ENCODE data around the gene MAPRE2.

MAPRE2 gene

GRCh38 chr18:35050028-35050546, 8.9 kb downstream of the MAPRE2 start:
- no CpG with 5 or more reads among the region's 1 CpG for WGBS, 2 experiments (ENCODE audit: insufficient coverage in 2 of 2)
- peaks cover 13% of the 10 kb centered on the region for H3K4me1 ChIP-seq (ENCODE audit: control insufficient read depth, insufficient read depth, low read length, poor library complexity, severe bottlenecking)
- H3K36me3 ChIP-seq (ENCODE audit: control insufficient read depth, insufficient read depth, low read length): peaks cover 7% of the 10 kb centered on the region
- H3K4me3 ChIP-seq (ENCODE audit: extremely low read depth, insufficient read depth, low read length, poor library complexity, severe bottlenecking): no peak overlapping the region
- no peak overlapping the region for H3K27ac ChIP-seq (ENCODE audit: low read depth, low read length, severe bottlenecking)
- peaks cover 4% of the 10 kb centered on the region for H3K9me3 ChIP-seq (ENCODE audit: control insufficient read depth, low read length)

- H3K9me3 ChIP-seq (ENCODE audit: control insufficient read depth, low read length): peaks cover 4% of the 10 kb centered on the region
- peaks cover 7% of the 10 kb centered on the region for H3K4me1 ChIP-seq (ENCODE audit: control insufficient read depth, insufficient read depth, low read length, poor library complexity, severe bottlenecking)
- H3K4me3 ChIP-seq (ENCODE audit: extremely low read depth, insufficient read depth, low read length, poor library complexity, severe bottlenecking): no peak overlapping the region
- no peak overlapping the region for H3K27ac ChIP-seq (ENCODE audit: low read depth, low read length, severe bottlenecking)
- H3K36me3 ChIP-seq (ENCODE audit: control insufficient read depth, insufficient read depth, low read length): peaks cover 7% of the 10 kb centered on the region
- WGBS, 2 experiments (ENCODE audit: insufficient coverage in 2 of 2): 73% methylated on average over 2 of the region's 2 CpGs; no CpG with 5 or more reads in 1 of the 2 experiments
Observed at GRCh38 chr18:35050705-35051195, 9.5 kb downstream of the MAPRE2 start.

DNA sequence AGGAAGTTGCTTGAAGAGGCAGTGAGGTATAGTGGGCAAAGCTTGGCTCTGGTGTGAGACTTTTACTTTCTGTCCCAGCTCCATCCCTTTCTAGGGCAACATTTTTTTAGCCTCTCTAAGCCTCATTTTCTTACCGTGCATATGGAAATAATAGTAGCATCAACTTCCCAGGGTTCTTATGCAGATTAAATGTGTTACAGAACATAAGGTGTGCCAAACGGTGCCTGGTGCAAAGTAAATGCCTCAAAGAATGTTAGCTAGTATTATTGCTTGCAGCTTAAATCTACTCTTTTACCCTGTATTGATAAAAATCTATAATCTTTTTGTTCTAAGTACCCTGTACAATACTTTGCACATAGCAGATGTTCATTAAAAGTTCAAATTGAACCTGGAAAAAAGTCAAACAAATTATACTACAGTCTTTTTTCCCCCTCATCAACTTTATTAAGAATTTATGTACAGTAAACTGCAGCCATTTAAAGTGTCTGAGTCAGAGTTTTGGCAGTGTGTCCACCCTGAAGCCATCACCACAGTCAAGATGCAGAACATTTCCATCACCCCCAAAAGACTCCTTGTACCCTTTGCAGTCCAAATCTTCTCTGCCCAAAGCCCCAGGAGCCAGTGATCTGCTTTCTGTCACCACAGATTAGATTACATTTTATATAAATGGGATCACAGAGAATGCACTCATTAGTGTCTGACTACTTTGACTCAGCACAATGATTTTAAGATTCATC, 10.6 kb downstream of the MAPRE2 start:
- no CpG with 5 or more reads among the region's 2 CpGs for WGBS, 2 experiments (ENCODE audit: insufficient coverage in 2 of 2)
- peaks cover 4% of the 10 kb centered on the region for H3K9me3 ChIP-seq (ENCODE audit: control insufficient read depth, low read length)
- no peaks in the 10 kb centered on the region for H3K4me1 ChIP-seq (ENCODE audit: control insufficient read depth, insufficient read depth, low read length, poor library complexity, severe bottlenecking)
- no peak overlapping the region for H3K27ac ChIP-seq (ENCODE audit: low read depth, low read length, severe bottlenecking)
- H3K4me3 ChIP-seq (ENCODE audit: extremely low read depth, insufficient read depth, low read length, poor library complexity, severe bottlenecking): no peak overlapping the region
- peaks cover 7% of the 10 kb centered on the region for H3K36me3 ChIP-seq (ENCODE audit: control insufficient read depth, insufficient read depth, low read length)

DNA sequence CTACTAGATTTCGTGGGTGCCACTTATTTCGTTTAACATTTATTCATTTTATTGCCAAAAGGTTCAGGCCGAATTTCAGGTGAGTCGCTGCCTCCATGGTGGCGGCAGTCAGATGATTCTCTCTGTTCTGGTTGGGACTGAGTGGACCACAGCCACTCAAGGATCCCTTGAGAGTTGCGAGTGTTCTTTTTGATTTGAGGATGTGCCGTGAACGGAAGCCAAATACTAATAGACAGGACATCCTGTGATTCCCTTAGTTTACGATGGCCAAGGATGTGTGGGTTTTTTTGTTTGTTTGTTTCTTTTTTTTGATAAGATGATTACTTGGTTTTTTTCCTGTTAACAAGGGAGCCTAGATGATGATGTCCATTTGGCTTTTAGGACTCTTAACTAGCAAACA, 13.2 kb downstream of the MAPRE2 start:
- H3K4me1 ChIP-seq (ENCODE audit: control insufficient read depth, insufficient read depth, low read length, poor library complexity, severe bottlenecking): no peaks in the 10 kb centered on the region
- WGBS, 2 experiments (ENCODE audit: insufficient coverage in 2 of 2): 88 to 95% methylated on average over 6 to 9 of the region's 9 CpGs
- H3K36me3 ChIP-seq (ENCODE audit: control insufficient read depth, insufficient read depth, low read length): no peaks in the 10 kb centered on the region
- no peak overlapping the region for H3K4me3 ChIP-seq (ENCODE audit: extremely low read depth, insufficient read depth, low read length, poor library complexity, severe bottlenecking)
- peaks cover 4% of the 10 kb centered on the region for H3K9me3 ChIP-seq (ENCODE audit: control insufficient read depth, low read length)
- H3K27ac ChIP-seq (ENCODE audit: low read depth, low read length, severe bottlenecking): no peak overlapping the region

GRCh38 chr18:35055105-35055504, 13.9 kb downstream of the MAPRE2 start:
- no peaks in the 10 kb centered on the region for H3K36me3 ChIP-seq (ENCODE audit: control insufficient read depth, insufficient read depth, low read length)
- no peak overlapping the region for H3K4me3 ChIP-seq (ENCODE audit: extremely low read depth, insufficient read depth, low read length, poor library complexity, severe bottlenecking)
- WGBS, 2 experiments (ENCODE audit: insufficient coverage in 2 of 2): 95 to 97% methylated on average over 3 to 6 of the region's 7 CpGs
- H3K27ac ChIP-seq (ENCODE audit: low read depth, low read length, severe bottlenecking): no peak overlapping the region
- no peaks in the 10 kb centered on the region for H3K4me1 ChIP-seq (ENCODE audit: control insufficient read depth, insufficient read depth, low read length, poor library complexity, severe bottlenecking)
- peaks cover 4% of the 10 kb centered on the region for H3K9me3 ChIP-seq (ENCODE audit: control insufficient read depth, low read length)

- Histone ChIP-seq H3K36me3 (ENCODE audit: control insufficient read depth, insufficient read depth, low read length) (no peaks in the 10 kb centered on the region), H3K4me1 (ENCODE audit: control insufficient read depth, insufficient read depth, low read length, poor library complexity, severe bottlenecking) (no peaks in the 10 kb centered on the region), H3K9me3 (ENCODE audit: control insufficient read depth, low read length) (peaks cover 4% of the 10 kb centered on the region), H3K27ac (ENCODE audit: low read depth, low read length, severe bottlenecking) (no peak overlapping the region), H3K4me3 (ENCODE audit: extremely low read depth, insufficient read depth, low read length, poor library complexity, severe bottlenecking) (no peak overlapping the region)
- 100% methylated on average over 2 of the region's 2 CpGs; no CpG with 5 or more reads in 1 of the 2 experiments for WGBS, 2 experiments (ENCODE audit: insufficient coverage in 2 of 2)
Observed at GRCh38 chr18:35055726-35056125, 14.5 kb downstream of the MAPRE2 start.

- no peaks in the 10 kb centered on the region for H3K36me3 ChIP-seq (ENCODE audit: control insufficient read depth, insufficient read depth, low read length)
- no peaks in the 10 kb centered on the region for H3K9me3 ChIP-seq (ENCODE audit: control insufficient read depth, low read length)
- H3K4me3 ChIP-seq (ENCODE audit: extremely low read depth, insufficient read depth, low read length, poor library complexity, severe bottlenecking): no peak overlapping the region
- no peak overlapping the region for H3K27ac ChIP-seq (ENCODE audit: low read depth, low read length, severe bottlenecking)
- no peaks in the 10 kb centered on the region for H3K4me1 ChIP-seq (ENCODE audit: control insufficient read depth, insufficient read depth, low read length, poor library complexity, severe bottlenecking)
- 93 to 97% methylated on average over 4 to 5 of the region's 5 CpGs for WGBS, 2 experiments (ENCODE audit: insufficient coverage in 2 of 2)
Observed at GRCh38 chr18:35059280-35059927, 18.2 kb downstream of the MAPRE2 start.

- no peak overlapping the region for H3K4me3 ChIP-seq (ENCODE audit: extremely low read depth, insufficient read depth, low read length, poor library complexity, severe bottlenecking)
- no peaks in the 10 kb centered on the region for H3K36me3 ChIP-seq (ENCODE audit: control insufficient read depth, insufficient read depth, low read length)
- H3K9me3 ChIP-seq (ENCODE audit: control insufficient read depth, low read length): no peaks in the 10 kb centered on the region
- H3K4me1 ChIP-seq (ENCODE audit: control insufficient read depth, insufficient read depth, low read length, poor library complexity, severe bottlenecking): no peaks in the 10 kb centered on the region
- WGBS, 2 experiments (ENCODE audit: insufficient coverage in 2 of 2): 93 to 96% methylated on average over 7 of the region's 9 CpGs
- H3K27ac ChIP-seq (ENCODE audit: low read depth, low read length, severe bottlenecking): no peak overlapping the region
Observed at GRCh38 chr18:35060122-35060815, 19.1 kb downstream of the MAPRE2 start.

DNA sequence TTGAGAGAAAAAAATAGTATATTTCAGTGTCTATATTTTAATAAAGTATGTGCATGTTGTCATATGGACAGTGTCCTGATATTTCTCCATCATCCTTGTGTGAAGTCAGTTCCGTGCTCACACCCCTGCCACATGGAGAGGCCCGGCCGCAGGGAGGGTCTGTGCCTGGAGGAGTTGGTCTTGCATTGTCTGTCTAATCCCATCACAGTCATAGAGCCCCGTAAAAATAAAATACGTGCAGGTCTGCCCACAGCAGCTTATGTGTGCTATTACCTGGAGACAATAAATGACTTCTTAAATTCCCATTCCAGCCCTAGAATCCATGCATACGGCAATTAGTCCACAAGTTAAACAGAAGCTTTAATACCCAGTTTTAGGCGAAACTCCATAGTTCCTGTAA, 20.1 kb downstream of the MAPRE2 start:
- Histone ChIP-seq H3K27ac (ENCODE audit: low read depth, low read length, severe bottlenecking) (no peak overlapping the region), H3K4me1 (ENCODE audit: control insufficient read depth, insufficient read depth, low read length, poor library complexity, severe bottlenecking) (no peaks in the 10 kb centered on the region), H3K9me3 (ENCODE audit: control insufficient read depth, low read length) (no peaks in the 10 kb centered on the region), H3K4me3 (ENCODE audit: extremely low read depth, insufficient read depth, low read length, poor library complexity, severe bottlenecking) (no peak overlapping the region), H3K36me3 (ENCODE audit: control insufficient read depth, insufficient read depth, low read length) (no peaks in the 10 kb centered on the region)
- 86 to 95% methylated on average over 4 to 7 of the region's 7 CpGs for WGBS, 2 experiments (ENCODE audit: insufficient coverage in 2 of 2)

- Histone ChIP-seq H3K36me3 (ENCODE audit: control insufficient read depth, insufficient read depth, low read length) (no peaks in the 10 kb centered on the region), H3K27ac (ENCODE audit: low read depth, low read length, severe bottlenecking) (no peak overlapping the region), H3K9me3 (ENCODE audit: control insufficient read depth, low read length) (no peaks in the 10 kb centered on the region), H3K4me1 (ENCODE audit: control insufficient read depth, insufficient read depth, low read length, poor library complexity, severe bottlenecking) (no peaks in the 10 kb centered on the region), H3K4me3 (ENCODE audit: extremely low read depth, insufficient read depth, low read length, poor library complexity, severe bottlenecking) (no peak overlapping the region)
- 64% methylated on average over 4 of the region's 7 CpGs; no CpG with 5 or more reads in 1 of the 2 experiments for WGBS, 2 experiments (ENCODE audit: insufficient coverage in 2 of 2)
Observed at GRCh38 chr18:35061804-35062203, 20.6 kb downstream of the MAPRE2 start.
